NCI-H2029 treated with DMSO at 0.1 percent for 48 hours (cell line): ENCODE results near the gene SIAH3.
"Not testable (repeated sequence)": the region's sequence is repeated elsewhere in the genome, so short reads cannot be mapped to it uniquely, and the experiment has no call there.

Experiments
- DNase-seq: peaks from one replicate; lab custom pipeline; 2025; lab: John Stamatoyannopoulos, UW

Gene SIAH3

GRCh38 chr13:45782327-45783045 is 69.1 kb downstream of the SIAH3 start:
- no peak for DNase-seq

- DNase-seq = peak; percentile 57
Observed at GRCh38 chr13:45781553-45782326, 69.8 kb downstream of the SIAH3 start.

GRCh38 chr13:45779901-45780300 is 71.7 kb downstream of the SIAH3 start:
- DNase-seq = no peak

GRCh38 chr13:45778882-45779281 is 72.7 kb downstream of the SIAH3 start:
- DNase-seq = no peak

- no peak for DNase-seq
Observed at GRCh38 chr13:45776748-45777147, 74.8 kb downstream of the SIAH3 start.

GRCh38 chr13:45775401-45775963 is 76.1 kb downstream of the SIAH3 start:
- no peak for DNase-seq

- DNase-seq = no peak
Observed at GRCh38 chr13:45773944-45774343, 77.6 kb downstream of the SIAH3 start.

GRCh38 chr13:45773236-45773635 is 78.3 kb downstream of the SIAH3 start:
- no peak for DNase-seq

- DNase-seq = no peak
Observed at GRCh38 chr13:45770886-45771285, 80.7 kb downstream of the SIAH3 start.

- no peak for DNase-seq
Observed at GRCh38 chr13:45768656-45769479, 82.7 kb downstream of the SIAH3 start.

GRCh38 chr13:45765464-45765863 is 86.1 kb downstream of the SIAH3 start:
- no peak for DNase-seq

- no peak for DNase-seq
Observed at GRCh38 chr13:45763419-45763818, 88.1 kb downstream of the SIAH3 start.

GRCh38 chr13:45757589-45757988 is 94.0 kb downstream of the SIAH3 start:
- not testable (repeated sequence) for DNase-seq

GRCh38 chr13:45756498-45756897 is 95.1 kb downstream of the SIAH3 start:
- DNase-seq = not testable (repeated sequence)

GRCh38 chr13:45752510-45752909 is 99.0 kb downstream of the SIAH3 start:
- DNase-seq = no peak

- DNase-seq = no peak
Observed at GRCh38 chr13:45751885-45752284, 99.7 kb downstream of the SIAH3 start.

- no peak for DNase-seq
Observed at GRCh38 chr13:45750566-45750965, 101.0 kb downstream of the SIAH3 start.

GRCh38 chr13:45748941-45749759 is 102.4 kb downstream of the SIAH3 start:
- no peak for DNase-seq

- DNase-seq = no peak
Observed at GRCh38 chr13:45747071-45747470, 104.5 kb downstream of the SIAH3 start.

GRCh38 chr13:45744979-45745378 is 106.6 kb downstream of the SIAH3 start:
- no peak for DNase-seq

GRCh38 chr13:45742985-45743384 is 108.6 kb downstream of the SIAH3 start:
- DNase-seq = no peak
